ENCODE measurements around the gene ZNF280A.

- no peak for TF ChIP-seq CTCF (IDR thresholded peaks at IDR 0.05; ENCODE audit: insufficient read depth, low read length)
- no peak for TF ChIP-seq POLR2AphosphoS5 (IDR thresholded peaks at IDR 0.05; ENCODE audit: low read depth)
- TF ChIP-seq REST (IDR thresholded peaks at IDR 0.05; ENCODE audit: insufficient replicate concordance, low read depth) = no peak
- TF ChIP-seq SPI1 (IDR thresholded peaks at IDR 0.05; ENCODE audit: borderline replicate concordance, low read depth) = no peak
Observed at GRCh38 chr22:22515890-22516289, 4.2 kb downstream of the ZNF280A start.

All from HL-60 (cell line).